ENCODE results near the gene RALGPS1. TPM values are rescaled to one million over a fixed set of nuclear protein-coding genes. Genes with fewer than 3 reads are reported as not detected.

Gene RALGPS1
- polyA plus RNA-seq, 2 of the 4 experiments (the other 2 are of a cell fraction): 5.0 to 7.9 TPM

DNA sequence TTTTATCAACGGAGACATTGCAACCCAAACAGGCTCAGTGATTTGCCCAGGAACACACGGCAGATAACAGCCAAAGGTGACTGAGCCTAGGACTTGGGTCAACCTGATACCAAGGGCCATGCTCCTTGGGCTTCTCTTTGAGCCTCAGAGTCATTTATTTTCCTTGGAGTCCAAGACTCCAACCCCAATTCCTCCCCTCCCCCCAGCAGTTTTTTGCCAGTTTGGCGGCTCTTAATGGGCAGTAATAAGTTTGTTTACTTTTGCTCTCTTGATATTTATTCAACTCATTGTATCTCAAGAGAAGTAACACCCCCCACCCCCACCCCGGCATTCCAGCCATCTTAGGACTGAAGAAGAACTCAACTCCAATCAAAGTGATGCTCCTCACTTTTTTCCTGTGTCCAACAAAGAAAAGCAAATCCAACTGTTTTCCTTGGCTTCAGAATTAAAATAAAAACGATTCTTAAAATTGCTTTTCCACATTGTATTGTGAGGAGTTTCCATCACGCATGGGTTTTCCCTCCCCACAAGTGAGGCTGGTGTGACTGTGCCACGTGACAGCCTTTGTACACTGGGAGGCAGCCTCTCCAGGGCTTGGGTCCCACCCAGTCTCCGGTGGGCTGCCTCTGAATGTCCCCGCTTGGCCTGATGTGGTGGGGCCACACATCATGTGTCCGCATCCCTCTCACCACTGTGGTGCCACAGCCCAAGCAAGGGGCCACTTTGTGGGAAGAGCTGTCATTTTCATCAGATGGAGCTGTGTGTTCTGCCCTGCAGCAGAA, 198.8 kb downstream of the RALGPS1 start:
- ChIA-PET POLR2A (no interaction called here), CTCF (no interaction called here)
- 65% methylated on average over 9 of the region's 10 CpGs for WGBS (ENCODE audit: missing lambda C conversion rate)
- Histone ChIP-seq H3K4me3 (no peak overlapping the region), H3K4me2 (no peak overlapping the region), H3K4me1 (peaks cover 14% of the 10 kb centered on the region; the same call in 2 of the 3 replicates), H3K9me3 (no peaks in the 10 kb centered on the region), H3K27ac (no peak overlapping the region)
- FAIRE-seq (no peak), DNase-seq (ENCODE audit: low read depth in 1 of 2, low spot score in 1 of 2) (no peak), ATAC-seq (no peak)
- TF ChIP-seq EHMT2 (IDR thresholded peaks at IDR 0.05; ENCODE audit: low read depth): no peak
- TF ChIP-seq HOXA7 (CRISPR knock-in tag; IDR thresholded peaks at IDR 0.05): no peak

DNA sequence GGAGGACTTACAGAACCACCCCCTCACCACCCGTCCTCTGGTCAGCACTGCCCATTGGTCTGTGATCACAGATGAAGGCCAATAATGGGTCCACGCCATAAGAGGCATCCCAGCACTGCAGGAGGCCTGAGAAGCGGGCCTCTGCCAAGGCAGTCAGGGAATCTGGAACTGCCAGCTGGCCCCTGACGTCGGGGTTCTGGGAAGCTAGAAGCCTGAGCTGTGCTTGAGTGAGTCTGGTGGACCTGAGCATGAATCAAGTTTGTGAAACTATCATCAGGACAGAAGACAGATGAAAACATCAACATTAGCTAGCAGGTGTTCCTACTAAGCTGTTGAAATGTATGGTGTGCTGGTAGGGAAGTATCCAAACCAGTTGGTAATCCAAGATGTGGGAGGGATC, 200.0 kb downstream of the RALGPS1 start:
- ATAC-seq (no peak), FAIRE-seq (no peak), DNase-seq (ENCODE audit: low read depth in 1 of 2, low spot score in 1 of 2) (no peak)
- peaks cover 17% of the 10 kb centered on the region; the same call in 2 of the 3 replicates for H3K4me1 ChIP-seq
- no peak overlapping the region for H3K27ac ChIP-seq
- 100% methylated on average over 4 of the region's 5 CpGs for WGBS (ENCODE audit: missing lambda C conversion rate)
- H3K4me2 ChIP-seq: no peak overlapping the region
- CTCF ChIA-PET: no interaction called here
- H3K4me3 ChIP-seq: no peak overlapping the region
- H3K9me3 ChIP-seq: no peaks in the 10 kb centered on the region
- POLR2A ChIA-PET: no interaction called here
- no peak for TF ChIP-seq ZNF302 (CRISPR knock-in tag; IDR thresholded peaks at IDR 0.05)
- no peak for TF ChIP-seq HMGXB4 (CRISPR knock-in tag; IDR thresholded peaks at IDR 0.05; ENCODE audit: borderline replicate concordance)
- TF ChIP-seq JUN (IDR thresholded peaks at IDR 0.05): no peak
- TF ChIP-seq BCL3 (IDR thresholded peaks at IDR 0.05): no peak
- no peak for TF ChIP-seq EP300 (IDR thresholded peaks at IDR 0.05)
- TF ChIP-seq CHD2 (IDR thresholded peaks at IDR 0.05; ENCODE audit: low read length, partially characterized antibody): no peak
- TF ChIP-seq EHF (CRISPR knock-in tag; IDR thresholded peaks at IDR 0.05): no peak
- TF ChIP-seq POLR2A (IDR thresholded peaks at IDR 0.05; ENCODE audit: low read length): no peak
- no peak for TF ChIP-seq HEYL (CRISPR knock-in tag; IDR thresholded peaks at IDR 0.05)
- no peak for TF ChIP-seq RARB (CRISPR knock-in tag; IDR thresholded peaks at IDR 0.05)
- TF ChIP-seq CTCF (IDR thresholded peaks at IDR 0.05): no peak

DNA sequence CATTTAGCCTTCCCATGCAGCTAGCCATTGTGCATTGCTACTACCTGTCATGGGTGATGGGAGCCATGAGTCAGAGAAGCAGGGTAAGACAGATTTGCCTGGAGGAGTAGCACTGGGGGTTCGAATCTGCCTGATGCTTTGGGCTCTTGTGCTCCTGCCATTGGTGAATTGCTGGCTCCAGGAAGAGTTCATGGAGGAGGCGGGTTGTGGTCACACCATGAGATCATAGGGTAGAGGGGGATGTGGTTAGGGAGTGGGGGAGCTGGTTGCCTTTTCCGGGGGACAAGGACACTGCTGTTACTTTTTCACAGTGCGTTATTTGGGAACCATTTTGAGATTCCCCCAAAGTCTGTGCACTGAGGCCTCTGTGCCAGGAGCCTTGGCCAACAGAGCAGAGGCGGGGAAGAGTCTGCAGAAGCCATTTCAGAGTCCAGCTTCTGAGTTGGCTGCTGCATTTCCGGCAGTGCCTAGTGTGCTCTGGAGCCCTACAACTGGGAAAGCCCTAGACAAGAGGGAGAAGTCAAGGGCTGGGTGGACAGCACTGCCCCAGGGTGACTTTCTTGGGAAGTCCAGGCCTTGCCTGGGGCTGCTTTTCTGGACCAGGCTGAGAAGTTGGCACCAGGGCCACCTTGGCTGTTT, 201.6 kb downstream of the RALGPS1 start:
- ChIA-PET POLR2A (no interaction called here), CTCF (interaction anchor here (1.0 to 1.4 kb wide), 2 partner anchors 13 to 151 kb away, joined by 4 read pairs; no protein-coding TSS in a partner anchor)
- no peak for TF ChIP-seq TP53 (CRISPR knock-in tag; IDR thresholded peaks at IDR 0.05)
- TF ChIP-seq POLR2AphosphoS2 (conservative IDR thresholded peaks at IDR 0.05; ENCODE audit: low read length): no peak
- no peak for TF ChIP-seq EP300 (IDR thresholded peaks at IDR 0.05)
- no peak for TF ChIP-seq HOXB5 (CRISPR knock-in tag; IDR thresholded peaks at IDR 0.05)
- TF ChIP-seq ESRRA (IDR thresholded peaks at IDR 0.05; ENCODE audit: borderline replicate concordance, low read length): no peak
- no peak for TF ChIP-seq BHLHE40 (IDR thresholded peaks at IDR 0.05; ENCODE audit: low read depth, low read length)
- no peak for TF ChIP-seq CBX2 (IDR thresholded peaks at IDR 0.05; ENCODE audit: borderline replicate concordance, low read depth)
- no peak for TF ChIP-seq HES2 (IDR thresholded peaks at IDR 0.05)
- no peak for TF ChIP-seq HEYL (CRISPR knock-in tag; IDR thresholded peaks at IDR 0.05)
- no peak for TF ChIP-seq EHMT2 (IDR thresholded peaks at IDR 0.05; ENCODE audit: low read depth)
- ATAC-seq (no peak), DNase-seq (ENCODE audit: low read depth in 1 of 2, low spot score in 1 of 2) (no peak), FAIRE-seq (no peak)
- Histone ChIP-seq H3K4me2 (no peak overlapping the region), H3K4me1 (peaks cover 17% of the 10 kb centered on the region; the same call in 2 of the 3 replicates), H3K4me3 (no peak overlapping the region), H3K27ac (no peak overlapping the region), H3K9me3 (no peaks in the 10 kb centered on the region)
- 85% methylated on average over 6 of the region's 6 CpGs for whole genome bisulfite sequencing (ENCODE audit: missing lambda C conversion rate)

Data from A549 (cell line).